CD4-positive, alpha-beta T cell treated with Interleukin-4 for 1 hour (primary cell): ENCODE measurements around the gene RPS13.
"Not testable (repeated sequence)": the region's sequence is repeated elsewhere in the genome, so short reads cannot be mapped to it uniquely, and the experiment has no call there.

Source experiments
- DNase-seq, 2 donors: peaks; one replicate each; pipeline ENCODE4 v3.0.0-alpha.2; 2020 to 2022

Gene RPS13

GRCh38 chr11:17034027-17034426 lies 43.4 kb downstream of the RPS13 start:
- DNase-seq: not testable (repeated sequence)

GRCh38 chr11:17026487-17027082 lies 50.9 kb downstream of the RPS13 start:
- no peak for DNase-seq

DNA sequence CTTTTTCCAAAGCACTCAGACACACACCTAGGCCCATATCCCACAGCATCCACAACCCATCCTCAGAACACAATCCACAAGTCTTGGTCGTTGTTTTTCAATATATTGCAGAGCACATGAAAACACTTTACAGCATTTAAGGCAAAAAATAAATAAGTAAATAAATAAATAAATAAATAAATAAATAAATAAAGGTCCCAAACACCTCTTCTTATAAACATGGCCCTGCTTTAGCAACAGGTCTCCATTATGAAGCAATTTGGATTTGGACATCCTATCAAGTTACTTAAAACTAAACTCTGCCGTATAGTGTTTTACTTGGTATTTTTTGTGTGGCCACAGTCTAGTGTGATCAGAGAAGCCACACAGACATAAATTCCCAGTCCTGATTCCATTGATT lies 52.5 kb downstream of the RPS13 start:
- DNase-seq: no peak
